GM12872 (cell line): ENCODE data around the gene STX3.

Experiments
- CTCF ChIP-seq: IDR thresholded peaks from 3 replicates; pipeline ENCODE4 v1.5.1; 2011; ENCODE audit warnings: low read depth, mild to moderate bottlenecking, low read length, moderate library complexity; ENCODE audit not compliant: insufficient read depth

Gene STX3

GRCh38 chr11:59759900-59760299 is 4.7 kb downstream of the STX3 start:
- TF ChIP-seq CTCF, result no peak

- no peak for TF ChIP-seq CTCF
These were observed 5.6 kb downstream of the STX3 start for GRCh38 chr11:59760771-59761170.

GRCh38 chr11:59761993-59762392 is 6.8 kb downstream of the STX3 start:
- no peak for TF ChIP-seq CTCF

- no peak for TF ChIP-seq CTCF
These were observed 10.0 kb downstream of the STX3 start for GRCh38 chr11:59765068-59765735.

GRCh38 chr11:59766542-59767224 is 11.5 kb downstream of the STX3 start:
- TF ChIP-seq CTCF, result no peak

GRCh38 chr11:59767225-59767611 is 12.0 kb downstream of the STX3 start:
- no peak for TF ChIP-seq CTCF

- TF ChIP-seq CTCF, result no peak
These were observed 13.9 kb downstream of the STX3 start for GRCh38 chr11:59769111-59769510.
